ENCODE measurements around the gene P2RY6.

The P2RY6 gene

GRCh38 chr11:73237471-73238290, 34.5 kb upstream of the P2RY6 start:
- no peak for DNase-seq

GRCh38 chr11:73239111-73239521, 33.0 kb upstream of the P2RY6 start:
- no peak for DNase-seq

- no peak for DNase-seq
These were observed 32.5 kb upstream of the P2RY6 start for GRCh38 chr11:73239571-73240189.

GRCh38 chr11:73240190-73240781, 31.9 kb upstream of the P2RY6 start:
- DNase-seq, result no peak

GRCh38 chr11:73241300-73241699, 30.8 kb upstream of the P2RY6 start:
- DNase-seq, result no peak

GRCh38 chr11:73242251-73243092, 29.7 kb upstream of the P2RY6 start:
- peak; percentile 20 to 64 (median 40) for DNase-seq

GRCh38 chr11:73243093-73243485, 29.0 kb upstream of the P2RY6 start:
- DNase-seq, result no peak

- DNase-seq, result no peak
These were observed 27.4 kb upstream of the P2RY6 start for GRCh38 chr11:73244589-73245240.

- no peak for DNase-seq
These were observed 26.7 kb upstream of the P2RY6 start for GRCh38 chr11:73245461-73245860.

- no peak for DNase-seq
These were observed 25.8 kb upstream of the P2RY6 start for GRCh38 chr11:73246303-73246702.

GRCh38 chr11:73248526-73249185, 23.5 kb upstream of the P2RY6 start:
- no peak for DNase-seq

- DNase-seq, result no peak
These were observed 22.8 kb upstream of the P2RY6 start for GRCh38 chr11:73249304-73249703.

GRCh38 chr11:73249853-73250783, 22.0 kb upstream of the P2RY6 start:
- no peak for DNase-seq

- DNase-seq, result no peak
These were observed 19.5 kb upstream of the P2RY6 start for GRCh38 chr11:73252577-73253191.

GRCh38 chr11:73257342-73258103, 14.6 kb upstream of the P2RY6 start:
- no peak for DNase-seq

GRCh38 chr11:73258104-73259035, 13.8 kb upstream of the P2RY6 start:
- DNase-seq, result no peak

- no peak for DNase-seq
These were observed 12.6 kb upstream of the P2RY6 start for GRCh38 chr11:73259406-73260126.

- no peak for DNase-seq
These were observed 12.0 kb upstream of the P2RY6 start for GRCh38 chr11:73260127-73260457.

All from activated naive CD4-positive, alpha-beta T cell (primary cell).